Stimulated activated CD8-positive, alpha-beta memory T cell treated with anti-CD3 and anti-CD28 coated beads, Interleukin-15, amount 100 ng/mL, for 1 hour (primary cell): ENCODE data around the gene CX3CR1.
"Not testable (repeated sequence)": the region's sequence is repeated elsewhere in the genome, so short reads cannot be mapped to it uniquely, and the experiment has no call there.

Source experiments
- DNase-seq: peaks from one replicate; pipeline ENCODE4 v3.0.0-alpha.2; 2020; ENCODE audit warnings: low read depth

The CX3CR1 gene, protein sequence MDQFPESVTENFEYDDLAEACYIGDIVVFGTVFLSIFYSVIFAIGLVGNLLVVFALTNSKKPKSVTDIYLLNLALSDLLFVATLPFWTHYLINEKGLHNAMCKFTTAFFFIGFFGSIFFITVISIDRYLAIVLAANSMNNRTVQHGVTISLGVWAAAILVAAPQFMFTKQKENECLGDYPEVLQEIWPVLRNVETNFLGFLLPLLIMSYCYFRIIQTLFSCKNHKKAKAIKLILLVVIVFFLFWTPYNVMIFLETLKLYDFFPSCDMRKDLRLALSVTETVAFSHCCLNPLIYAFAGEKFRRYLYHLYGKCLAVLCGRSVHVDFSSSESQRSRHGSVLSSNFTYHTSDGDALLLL

GRCh38 chr3:39279745-39280517 is at the start of gene CX3CR1:
Gene CX3CR1 (minus strand): TSS chr3:39280036. CDS start chr3:39266509, 13,527 bp downstream.
- no peak for DNase-seq

DNA sequence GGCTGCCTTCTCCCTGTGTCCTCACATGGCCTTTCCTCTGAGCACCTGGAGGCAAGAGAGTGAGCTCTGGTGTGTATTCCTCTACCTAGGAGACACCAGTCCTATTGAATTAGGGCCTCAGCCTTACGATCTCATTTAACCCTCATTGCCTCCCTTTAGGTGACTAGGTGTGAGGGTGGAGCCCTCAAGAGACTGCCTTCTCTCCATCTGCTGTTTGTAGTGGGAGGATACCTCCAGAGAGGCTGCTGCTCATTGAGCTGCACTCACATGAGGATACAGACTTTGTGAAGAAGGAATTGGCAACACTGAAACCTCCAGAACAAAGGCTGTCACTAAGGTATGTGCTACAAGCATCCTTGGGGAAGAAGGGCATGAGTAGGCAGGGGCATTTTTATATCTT is 49.7 kb upstream of the CX3CR1 start, which contains the start of gene CCR8:
Gene CCR8 (plus strand): TSS at position 217 of the 400 bp plus-strand sequence. CDS start 2,623 bp downstream, outside the sequence.
- DNase-seq, result no peak

GRCh38 chr3:39327746-39328349 is 48.0 kb upstream of the CX3CR1 start:
- no peak for DNase-seq

DNA sequence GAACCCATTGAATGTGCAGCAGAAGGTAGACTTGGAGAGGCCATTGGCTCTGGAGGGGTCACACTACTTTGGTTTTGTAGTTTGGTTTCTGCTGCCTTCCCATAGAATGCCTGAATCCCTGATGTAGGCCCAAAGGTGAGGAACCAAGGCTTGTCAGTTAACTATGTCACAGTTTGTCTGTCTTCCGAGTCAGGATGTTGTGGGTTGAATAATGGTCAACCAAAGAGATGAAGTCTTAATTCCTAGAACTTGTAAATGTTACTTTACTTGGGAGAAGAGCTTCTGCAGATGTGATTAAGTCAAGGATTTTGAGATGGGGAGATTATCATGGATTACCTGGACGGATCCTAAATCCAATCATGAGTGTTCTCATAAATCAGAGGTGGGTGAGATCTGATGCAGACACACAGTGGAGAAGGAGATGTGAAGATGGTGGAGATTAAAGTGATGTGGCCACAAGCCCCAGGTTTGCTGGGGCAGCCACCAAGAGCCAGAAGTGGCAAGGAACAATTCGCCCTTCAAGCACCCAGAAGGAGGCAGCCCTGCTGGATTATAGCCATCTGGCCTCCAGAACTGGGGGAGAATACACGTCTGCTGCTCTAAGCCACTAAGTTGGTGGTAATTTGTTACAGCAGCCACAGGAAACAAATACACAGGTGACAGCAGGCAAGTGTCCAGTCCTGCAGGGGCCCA is 47.4 kb upstream of the CX3CR1 start:
- DNase-seq, result no peak

DNA sequence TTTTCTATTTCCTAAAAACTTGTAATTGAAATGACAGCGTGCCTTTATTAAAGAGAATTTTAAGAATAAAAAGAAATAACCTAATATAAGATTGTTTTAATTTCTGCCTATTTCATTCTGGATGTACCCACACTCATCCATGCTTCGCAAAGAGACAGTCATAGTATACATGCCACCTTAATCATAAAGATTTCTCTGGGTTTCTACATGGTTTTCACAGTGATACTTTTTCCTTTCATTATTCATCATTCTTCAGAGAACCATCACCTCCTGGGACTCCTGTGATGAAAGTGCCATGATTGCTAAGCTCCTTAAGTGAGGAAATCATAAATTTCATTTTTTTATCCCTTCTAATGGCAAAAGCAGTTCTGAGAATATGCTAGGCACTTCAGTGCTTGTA is 45.4 kb upstream of the CX3CR1 start:
- DNase-seq, result no peak

GRCh38 chr3:39323494-39323893 is 43.7 kb upstream of the CX3CR1 start:
- DNase-seq, result no peak

GRCh38 chr3:39322936-39323335 is 43.1 kb upstream of the CX3CR1 start:
- DNase-seq, result no peak

GRCh38 chr3:39322209-39322715 is 42.4 kb upstream of the CX3CR1 start:
- DNase-seq, result not testable (repeated sequence)

DNA sequence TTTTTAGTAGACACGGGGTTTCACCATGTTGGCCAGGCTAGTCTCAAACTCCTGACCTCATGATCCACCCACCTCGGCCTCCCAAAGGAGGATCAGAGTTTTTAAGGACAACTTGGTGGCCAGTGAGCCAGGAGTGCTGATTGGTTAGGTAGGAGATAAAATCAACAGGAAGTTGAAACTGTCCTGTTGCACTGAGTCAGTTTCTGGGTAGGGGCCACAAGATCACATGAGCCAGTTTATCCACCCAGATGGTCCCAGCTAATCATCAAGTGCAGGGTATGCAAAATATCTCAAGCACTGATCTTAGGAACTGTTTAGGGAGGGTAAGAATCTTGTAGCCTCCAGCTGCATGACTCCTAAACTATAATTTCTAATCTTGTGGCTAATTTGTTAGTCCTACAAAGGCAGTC is 41.7 kb upstream of the CX3CR1 start:
- not testable (repeated sequence) for DNase-seq

GRCh38 chr3:39319249-39319648 is 39.4 kb upstream of the CX3CR1 start:
- no peak for DNase-seq

GRCh38 chr3:39318301-39318700 is 38.5 kb upstream of the CX3CR1 start:
- DNase-seq, result no peak

DNA sequence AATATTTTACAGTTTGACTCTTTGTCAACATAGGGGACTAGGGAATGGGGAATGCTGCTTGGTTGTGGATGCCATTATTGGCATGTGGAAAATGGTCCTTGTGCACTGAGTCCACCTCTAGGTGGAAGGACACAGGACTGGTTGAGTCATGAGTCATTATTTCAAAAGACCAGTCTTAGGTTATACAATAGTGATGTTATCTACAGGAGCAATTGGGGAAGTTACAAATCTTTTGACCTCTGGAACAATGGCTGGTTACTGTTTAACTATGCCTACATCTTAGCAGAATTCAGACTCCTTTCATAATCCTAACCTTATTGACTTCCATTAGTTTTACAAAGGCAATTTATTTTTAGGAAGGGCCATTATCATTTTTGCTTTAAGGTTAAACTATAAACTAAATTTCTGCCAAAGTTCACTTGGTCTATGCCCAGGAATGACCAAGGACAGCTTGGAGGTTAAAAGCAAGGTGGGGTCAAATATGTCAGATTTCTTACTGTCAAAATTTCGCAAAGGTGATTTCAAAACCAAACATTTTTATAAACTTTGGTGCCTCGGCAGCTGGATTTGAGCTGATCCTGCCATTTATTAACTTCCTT is 37.8 kb upstream of the CX3CR1 start:
- no peak for DNase-seq

DNA sequence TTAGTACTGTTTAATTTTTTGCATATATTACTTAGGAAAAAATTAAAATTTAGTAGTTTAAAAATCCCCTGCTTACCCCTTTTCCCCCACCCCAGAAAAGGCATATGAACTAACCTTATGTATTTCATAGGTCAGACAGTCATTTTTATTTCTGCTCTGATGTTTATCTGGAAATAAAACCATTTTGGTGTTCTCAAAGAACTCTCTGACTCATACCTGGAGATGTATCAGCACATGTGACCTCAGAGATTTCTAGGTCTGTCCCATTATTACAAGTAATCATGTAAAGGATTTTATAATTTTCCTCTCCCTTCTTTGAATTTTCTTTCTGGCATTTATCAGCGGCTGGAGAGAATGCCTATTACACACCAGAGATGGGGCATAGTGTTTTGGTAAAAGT is 35.6 kb upstream of the CX3CR1 start:
- no peak for DNase-seq

GRCh38 chr3:39313289-39313688 is 33.5 kb upstream of the CX3CR1 start:
- DNase-seq, result no peak

GRCh38 chr3:39302178-39302577 is 22.3 kb upstream of the CX3CR1 start:
- DNase-seq, result no peak

GRCh38 chr3:39299279-39299678 is 19.4 kb upstream of the CX3CR1 start:
- no peak for DNase-seq

GRCh38 chr3:39296197-39297077 is 16.6 kb upstream of the CX3CR1 start:
- DNase-seq, result no peak

GRCh38 chr3:39295184-39295775 is 15.4 kb upstream of the CX3CR1 start:
- no peak for DNase-seq

GRCh38 chr3:39294446-39295183 is 14.8 kb upstream of the CX3CR1 start:
- DNase-seq, result no peak
